ENCODE data around the gene NXPH1.

Gene NXPH1

GRCh38 chr7:8507566-8507965 is 74.2 kb downstream of the NXPH1 start:
- DNase-seq (ENCODE audit: low spot score): no peak

DNA sequence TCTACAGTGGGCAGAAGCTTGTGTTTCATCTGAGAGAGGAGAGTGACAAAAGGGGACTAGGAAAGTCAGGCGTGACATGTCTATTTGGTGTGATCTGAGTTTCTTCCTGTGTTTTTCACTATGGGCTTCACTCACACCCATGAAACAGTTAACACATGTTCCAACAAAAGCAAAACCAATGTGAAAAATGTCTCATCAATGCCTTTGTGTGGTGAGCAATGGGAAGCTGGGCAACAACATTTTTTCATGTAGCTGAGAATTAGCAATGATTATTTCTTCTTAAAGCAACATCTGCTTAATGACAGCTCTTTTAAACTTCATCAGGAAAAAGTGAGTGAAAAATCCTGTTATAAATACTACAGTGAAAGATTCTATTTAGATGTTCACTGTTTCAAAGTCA is 76.2 kb downstream of the NXPH1 start:
- no peak for DNase-seq (ENCODE audit: low spot score)

DNA sequence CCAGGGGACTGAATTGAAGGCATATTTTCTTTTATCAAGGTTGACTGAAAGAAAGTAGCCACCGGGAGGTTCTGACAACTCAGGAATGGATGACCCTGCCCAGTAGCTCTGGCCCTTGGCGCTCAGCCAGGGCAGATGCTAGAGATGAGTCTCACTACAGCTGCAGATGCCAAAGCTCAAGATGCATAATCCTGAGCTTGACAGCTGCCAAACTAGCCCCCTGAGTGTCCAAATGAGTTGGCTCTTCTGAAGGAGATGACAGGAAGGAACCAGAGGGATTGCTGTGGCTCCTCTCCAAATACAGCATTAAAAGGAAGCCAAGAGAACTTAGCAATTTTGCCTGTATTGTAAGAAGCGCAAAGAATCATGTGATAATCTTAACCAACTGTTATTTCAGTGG is 78.4 kb downstream of the NXPH1 start:
- no peak for DNase-seq (ENCODE audit: low spot score)

GRCh38 chr7:8514781-8515519 is 81.5 kb downstream of the NXPH1 start:
- DNase-seq (ENCODE audit: low spot score): no peak

GRCh38 chr7:8515640-8516185 is 82.3 kb downstream of the NXPH1 start:
- DNase-seq (ENCODE audit: low spot score): no peak

DNA sequence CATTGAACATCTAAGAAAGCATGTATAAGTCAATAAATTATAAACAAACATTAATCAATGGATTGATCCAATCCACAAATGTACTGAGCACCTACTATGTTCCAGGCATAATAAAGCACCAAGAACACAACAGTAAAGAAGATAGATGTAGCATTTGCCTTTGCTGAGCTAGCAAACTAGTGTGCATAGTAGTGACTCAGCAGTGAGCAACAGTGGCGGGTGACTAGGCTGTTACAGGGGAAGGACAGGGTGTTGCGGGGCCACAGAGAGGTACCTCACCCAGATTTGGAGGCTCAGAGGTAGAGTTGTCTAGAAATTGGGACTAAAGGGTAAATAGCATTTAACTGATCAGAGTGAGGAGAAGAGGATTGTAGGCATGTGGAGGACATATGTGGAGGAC is 83.6 kb downstream of the NXPH1 start:
- DNase-seq (ENCODE audit: low spot score): no peak

DNA sequence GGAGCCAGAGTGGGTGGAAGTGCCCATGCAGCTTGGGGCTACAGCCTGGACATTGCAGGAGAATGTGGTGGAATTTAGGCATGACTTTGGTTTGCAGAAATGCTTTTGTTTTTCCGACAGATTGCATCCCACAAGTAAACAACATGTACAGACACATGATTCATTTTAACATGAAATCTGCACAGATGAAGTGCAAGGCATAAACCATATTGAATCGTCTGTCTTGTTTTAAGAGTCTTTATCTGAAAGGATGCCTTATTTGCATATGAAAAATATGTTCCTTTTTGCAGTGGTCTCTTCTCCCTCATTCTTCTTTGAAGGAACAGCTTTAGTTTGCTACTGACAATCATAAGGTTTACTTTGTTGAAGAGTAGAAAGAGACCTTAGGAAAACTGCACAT is 94.9 kb downstream of the NXPH1 start:
- DNase-seq (ENCODE audit: low spot score): no peak

- DNase-seq (ENCODE audit: low spot score): no peak
Observed at GRCh38 chr7:8531991-8532515, 98.6 kb downstream of the NXPH1 start.

GRCh38 chr7:8536431-8536830 is 103.0 kb downstream of the NXPH1 start:
- DNase-seq (ENCODE audit: low spot score): no peak

GRCh38 chr7:8549046-8549445 is 115.6 kb downstream of the NXPH1 start:
- no peak for DNase-seq (ENCODE audit: low spot score)

- no peak for DNase-seq (ENCODE audit: low spot score)
Observed at GRCh38 chr7:8560501-8560900, 127.1 kb downstream of the NXPH1 start.

DNA sequence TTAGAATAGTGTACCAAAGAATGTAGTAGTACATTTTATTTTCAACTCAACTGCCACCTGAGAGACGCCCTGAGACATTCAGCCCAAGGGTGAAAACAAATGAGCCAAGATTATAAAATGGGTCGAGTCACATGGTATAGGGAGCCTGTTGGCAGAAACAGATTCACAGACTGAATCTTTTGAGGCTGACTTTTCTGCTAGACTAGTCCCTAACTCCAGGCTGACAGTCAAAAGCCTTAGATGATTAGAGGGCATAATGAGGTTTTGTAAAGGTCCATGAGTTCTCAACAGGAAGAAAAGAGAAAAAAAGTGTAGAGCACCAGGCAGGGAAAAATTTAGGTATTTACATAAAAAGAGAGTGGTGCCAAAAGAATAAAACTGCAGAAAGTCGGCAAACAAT is 128.0 kb downstream of the NXPH1 start:
- no peak for DNase-seq (ENCODE audit: low spot score)

DNA sequence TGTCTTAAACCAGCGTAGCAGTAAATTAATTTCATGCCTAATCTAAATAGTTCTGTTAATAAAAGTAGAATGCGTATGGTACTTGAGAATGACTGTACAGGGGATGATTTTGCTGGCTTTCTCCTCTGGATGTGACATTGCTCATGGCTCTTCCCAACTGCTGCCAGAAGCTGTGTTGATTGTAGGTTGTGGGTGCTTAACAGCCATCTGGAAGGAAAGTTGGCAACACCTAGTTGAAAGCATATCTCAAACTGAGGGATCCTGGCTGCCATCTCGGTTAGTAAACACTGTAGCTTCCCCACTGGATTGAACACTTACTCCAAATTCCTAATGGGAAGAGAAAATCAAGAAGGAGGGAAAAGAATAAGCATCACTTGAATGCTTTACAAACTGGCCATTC is 130.9 kb downstream of the NXPH1 start:
- no peak for DNase-seq (ENCODE audit: low spot score)

- no peak for DNase-seq (ENCODE audit: low spot score)
Observed at GRCh38 chr7:8566016-8566415, 132.6 kb downstream of the NXPH1 start.

DNA sequence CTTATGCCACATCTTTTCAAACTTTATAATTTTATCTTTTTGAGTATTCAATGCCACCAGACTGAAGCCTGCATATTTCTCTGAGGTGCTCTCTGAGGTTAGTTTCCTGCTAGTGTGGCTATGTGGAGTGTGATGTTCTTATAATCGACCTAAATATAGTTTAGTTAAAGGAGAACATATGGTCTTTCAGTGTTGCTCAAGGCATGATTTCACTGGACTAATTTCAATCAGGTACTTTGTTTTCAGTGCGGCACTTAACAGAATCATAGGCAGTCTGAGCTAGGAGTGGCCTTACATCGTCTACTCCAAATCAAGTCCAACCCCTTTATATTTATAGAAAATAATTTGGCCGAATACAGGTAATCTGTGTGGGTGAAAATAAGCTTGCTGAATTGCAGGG is 134.2 kb downstream of the NXPH1 start:
- DNase-seq (ENCODE audit: low spot score): no peak

- no peak for DNase-seq (ENCODE audit: low spot score)
Observed at GRCh38 chr7:8579661-8580194, 146.3 kb downstream of the NXPH1 start.

DNA sequence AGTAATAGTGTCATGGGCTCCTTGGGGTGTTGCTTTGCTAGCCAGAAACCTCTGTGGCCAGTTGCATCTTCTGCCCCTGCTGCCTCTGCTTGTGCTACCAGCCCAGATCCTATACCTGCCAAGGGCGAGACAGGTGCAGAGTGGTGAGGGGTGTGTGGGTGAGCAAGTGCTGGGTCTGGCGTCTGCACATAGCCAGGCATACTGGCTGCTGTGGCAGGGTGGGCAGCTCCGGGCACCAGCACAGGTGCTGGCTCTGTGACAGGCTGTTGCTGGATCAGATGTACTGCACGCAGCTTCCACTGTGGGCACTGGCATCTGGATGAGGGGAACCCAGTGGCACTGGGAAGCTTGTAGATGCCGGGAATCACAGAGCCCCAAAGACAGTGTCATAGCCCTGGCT is 148.4 kb downstream of the NXPH1 start:
- no peak for DNase-seq (ENCODE audit: low spot score)

DNA sequence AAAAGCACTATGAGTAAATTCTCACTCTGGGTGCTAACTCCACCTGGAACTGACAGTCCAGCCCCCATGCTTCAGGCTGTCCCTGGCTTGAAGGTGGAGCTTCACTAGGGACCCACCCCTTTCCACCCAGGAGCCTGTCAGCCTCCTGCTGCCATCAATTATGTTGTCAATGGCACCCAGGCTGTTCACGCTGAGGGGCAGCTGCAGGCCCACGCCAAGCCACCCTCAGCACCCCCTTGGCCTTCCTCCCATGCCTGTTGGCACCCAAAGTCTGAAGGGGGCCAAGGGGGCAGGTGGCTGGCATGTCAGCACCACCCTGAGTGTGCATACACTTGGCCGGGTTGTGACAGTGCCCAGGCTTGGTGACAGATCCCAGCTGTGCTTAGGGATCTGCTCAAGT is 149.3 kb downstream of the NXPH1 start:
- DNase-seq (ENCODE audit: low spot score): no peak

DNA sequence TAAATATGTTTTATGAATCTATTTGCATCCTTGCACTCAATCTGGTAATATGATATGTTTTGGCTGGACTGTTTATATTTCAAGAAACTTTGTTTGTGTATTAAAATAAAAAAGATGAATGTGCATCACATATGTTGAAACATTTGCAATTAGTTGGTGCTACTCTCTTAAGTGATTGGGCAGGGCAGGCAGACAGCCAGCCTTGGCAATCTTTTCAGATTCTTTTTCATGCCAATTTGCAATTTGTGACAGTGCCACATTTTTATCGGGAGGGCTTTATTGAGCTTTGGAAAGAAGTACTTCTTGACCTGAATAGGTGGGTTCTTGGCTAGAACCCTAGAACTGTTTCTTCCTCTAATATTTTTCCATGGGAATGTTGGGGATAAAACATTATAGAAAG is 152.2 kb downstream of the NXPH1 start:
- DNase-seq (ENCODE audit: low spot score): no peak

- no peak for DNase-seq (ENCODE audit: low spot score)
Observed at GRCh38 chr7:8590225-8590624, 156.8 kb downstream of the NXPH1 start.

- no peak for DNase-seq (ENCODE audit: low spot score)
Observed at GRCh38 chr7:8590791-8591190, 157.4 kb downstream of the NXPH1 start.

- no peak for DNase-seq (ENCODE audit: low spot score)
Observed at GRCh38 chr7:8591289-8591688, 157.9 kb downstream of the NXPH1 start.

- DNase-seq (ENCODE audit: low spot score): no peak
Observed at GRCh38 chr7:8592167-8592566, 158.8 kb downstream of the NXPH1 start.

DNA sequence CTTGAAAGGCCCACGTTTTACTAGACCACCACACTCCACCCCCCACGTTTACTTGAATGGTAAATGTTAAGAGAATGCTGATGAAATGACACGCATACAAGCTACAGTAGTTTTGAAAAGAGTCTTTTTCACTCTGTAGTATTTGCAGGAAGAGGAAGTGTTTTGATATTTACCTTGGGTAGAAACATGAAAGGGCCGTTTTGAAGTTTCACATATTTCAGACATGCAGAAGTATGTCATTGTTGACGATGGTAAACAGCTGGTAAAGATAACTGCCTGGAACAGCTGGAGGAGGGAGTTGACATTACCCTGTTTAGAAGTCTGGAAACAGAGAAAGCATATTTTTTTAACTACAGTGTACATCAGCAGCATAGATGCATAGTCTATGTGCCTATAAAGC is 160.7 kb downstream of the NXPH1 start:
- DNase-seq (ENCODE audit: low spot score): no peak
